Activated CD4-positive, CD25-positive, alpha-beta regulatory T cell treated with anti-CD3 and anti-CD28 coated beads, Interleukin-2, amount 50 U/mL, for 24 hours (primary cell): ENCODE measurements around the gene CTRB2.
A peak's percentile ranks its signal among the peaks of the same experiment; 100 is the strongest.
"Not testable (repeated sequence)": the region's sequence is repeated elsewhere in the genome, so short reads cannot be mapped to it uniquely, and the experiment has no call there.

Source experiments
- ATAC-seq, 2 donors: fragments of 150-1000 bp; cut with Tn5 transposase; one replicate each; pipeline ENCODE4 v1.10.0; 2021; ENCODE audit warnings: mild to moderate bottlenecking in 1 of 2, moderate library complexity in 1 of 2

Gene CTRB2

DNA sequence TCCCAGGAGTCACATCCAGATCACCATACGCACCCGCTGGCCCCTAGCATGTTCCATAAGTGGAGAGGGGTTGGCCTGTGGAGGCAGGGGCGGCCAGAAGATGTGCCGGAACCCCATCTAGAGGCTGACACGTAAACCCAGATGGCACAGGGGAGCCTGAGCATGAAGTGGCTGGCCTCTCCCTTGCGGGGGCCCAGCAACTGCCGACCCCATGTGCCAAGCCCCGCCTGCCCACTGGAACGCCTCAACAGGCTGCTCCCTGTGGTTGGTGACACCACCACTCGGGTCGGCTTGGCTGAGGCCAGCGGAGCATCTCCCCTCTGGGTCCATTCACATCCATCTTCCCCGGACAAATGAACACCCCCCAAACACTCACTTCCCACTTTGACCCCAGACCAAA is 35.0 kb upstream of the CTRB2 start:
- ATAC-seq: no peak

DNA sequence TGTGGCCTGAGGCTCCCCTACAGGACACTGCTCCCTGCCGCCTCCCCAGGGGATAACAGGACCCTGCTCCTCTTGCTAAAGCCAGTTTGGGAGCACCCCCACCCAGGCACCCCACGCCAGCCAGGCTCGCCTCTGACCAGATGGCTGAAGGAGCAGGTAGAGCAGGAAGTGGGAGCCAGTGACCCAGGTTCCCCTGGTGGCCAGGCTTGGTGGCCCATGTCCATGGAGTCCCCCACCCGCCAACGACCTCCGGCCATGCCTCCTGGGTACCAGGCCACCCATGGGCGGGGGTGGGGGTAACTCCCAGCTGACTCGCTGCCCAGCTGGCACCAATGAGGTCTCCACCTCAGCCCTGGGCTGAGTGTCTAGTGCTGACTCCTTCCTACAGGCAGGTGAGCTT is 34.5 kb upstream of the CTRB2 start:
- no peak for ATAC-seq

DNA sequence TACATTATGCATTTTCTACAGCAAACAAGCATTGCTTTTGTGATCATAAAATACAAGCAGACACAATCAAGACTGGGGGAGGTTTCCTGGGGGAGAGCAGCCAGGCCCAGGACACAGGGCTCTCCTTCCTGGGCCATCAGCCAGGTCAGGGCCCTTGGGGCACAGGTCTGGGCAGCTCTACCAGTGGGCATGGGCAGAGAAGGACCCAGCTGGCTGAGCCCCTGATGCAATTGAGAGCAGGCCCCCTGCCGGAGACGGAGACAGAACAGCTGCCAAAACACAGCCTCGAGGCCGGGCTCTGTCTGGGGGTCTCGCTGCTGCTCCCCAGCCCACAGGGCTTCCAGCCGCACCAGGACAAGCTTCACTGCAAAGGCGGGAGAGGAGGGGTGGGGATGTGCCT is 33.7 kb upstream of the CTRB2 start:
- not testable (repeated sequence) for ATAC-seq

- ATAC-seq: no peak
These were observed 32.7 kb upstream of the CTRB2 start for GRCh38 chr16:75239542-75240122.

GRCh38 chr16:75238853-75239541 is 32.0 kb upstream of the CTRB2 start:
- ATAC-seq: no peak

DNA sequence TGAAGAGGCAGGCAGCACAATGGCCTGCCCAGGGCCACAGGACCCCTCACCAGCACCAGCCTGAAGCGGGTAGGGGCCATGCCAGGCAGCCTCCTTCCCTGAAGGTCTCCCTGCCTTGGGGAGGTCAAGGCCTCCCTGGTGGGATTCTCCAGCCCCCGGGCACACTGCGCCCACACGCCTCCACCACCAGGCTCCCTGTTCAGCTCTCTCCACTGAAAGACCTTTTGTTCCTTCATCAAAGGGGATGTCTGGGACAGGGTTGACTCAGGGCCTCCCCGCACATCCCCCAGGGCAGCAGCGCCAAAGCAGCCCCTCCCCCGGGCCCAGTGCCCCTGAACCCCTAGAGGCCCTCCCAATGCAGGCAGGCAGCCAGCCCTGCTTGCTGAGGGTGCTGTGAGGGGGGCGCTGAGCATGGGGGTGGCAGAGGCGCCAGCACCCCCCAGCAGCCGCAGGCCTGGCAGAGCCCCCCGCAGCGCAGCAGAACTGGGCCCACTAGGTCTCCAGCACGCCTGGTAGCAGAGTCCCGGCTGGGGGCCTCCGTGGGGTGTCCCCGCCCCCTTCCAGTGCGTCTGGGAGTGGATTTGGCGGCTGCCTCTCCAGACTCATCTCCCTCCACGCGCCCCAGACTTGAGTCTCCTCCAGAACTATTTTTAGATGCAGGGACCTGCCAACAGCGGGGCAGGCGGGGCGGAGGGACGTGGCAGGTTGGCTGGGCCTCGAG is 31.3 kb upstream of the CTRB2 start:
- ATAC-seq: no peak

- ATAC-seq: no peak
These were observed 30.6 kb upstream of the CTRB2 start for GRCh38 chr16:75237398-75238131.

GRCh38 chr16:75236736-75237397 is 29.9 kb upstream of the CTRB2 start:
- ATAC-seq: no peak

GRCh38 chr16:75236232-75236631 is 29.3 kb upstream of the CTRB2 start:
- ATAC-seq: peak; percentile 34 to 64

DNA sequence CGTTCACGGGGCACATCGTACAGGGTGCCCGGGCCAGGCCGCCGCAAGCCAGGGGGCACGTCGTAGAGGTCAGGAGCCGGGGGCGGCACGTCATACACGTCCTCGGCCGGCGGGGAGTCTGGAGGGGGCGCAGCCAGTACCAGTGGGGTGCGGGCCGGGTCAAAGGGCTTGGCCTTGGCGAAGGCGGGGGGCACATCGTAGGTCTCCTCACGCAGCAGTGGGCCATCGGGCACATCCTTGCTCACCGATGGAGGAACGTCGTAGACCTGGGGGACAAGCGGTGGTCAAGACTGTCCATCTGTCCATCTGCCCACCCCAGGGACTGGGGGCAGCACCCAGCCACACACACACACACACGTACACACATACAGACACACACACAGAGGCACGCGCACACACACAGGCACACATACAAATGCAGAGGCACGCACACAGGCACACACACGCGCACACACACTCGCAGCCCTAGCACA is 28.8 kb upstream of the CTRB2 start:
- ATAC-seq: no peak

GRCh38 chr16:75234856-75235696 is 28.1 kb upstream of the CTRB2 start:
- ATAC-seq: no peak

DNA sequence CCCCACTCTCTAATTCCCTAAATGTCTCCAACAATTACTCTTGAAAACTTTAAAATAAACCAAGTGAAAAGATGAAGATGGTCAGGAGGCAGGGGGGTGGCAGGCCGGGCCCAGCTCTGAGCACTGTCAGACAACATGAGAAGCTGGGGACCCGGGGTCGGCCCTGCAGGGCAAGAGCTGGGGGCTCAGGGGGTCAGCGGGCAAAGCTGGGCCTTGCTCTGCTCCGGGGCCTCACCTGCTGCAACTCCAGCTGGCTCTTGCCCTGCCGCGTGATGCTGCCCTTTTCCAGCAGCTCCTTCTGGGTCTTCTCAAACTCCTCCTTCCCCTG is 26.6 kb upstream of the CTRB2 start:
- ATAC-seq: no peak

- no peak for ATAC-seq
These were observed 24.6 kb upstream of the CTRB2 start for GRCh38 chr16:75231570-75231969.

DNA sequence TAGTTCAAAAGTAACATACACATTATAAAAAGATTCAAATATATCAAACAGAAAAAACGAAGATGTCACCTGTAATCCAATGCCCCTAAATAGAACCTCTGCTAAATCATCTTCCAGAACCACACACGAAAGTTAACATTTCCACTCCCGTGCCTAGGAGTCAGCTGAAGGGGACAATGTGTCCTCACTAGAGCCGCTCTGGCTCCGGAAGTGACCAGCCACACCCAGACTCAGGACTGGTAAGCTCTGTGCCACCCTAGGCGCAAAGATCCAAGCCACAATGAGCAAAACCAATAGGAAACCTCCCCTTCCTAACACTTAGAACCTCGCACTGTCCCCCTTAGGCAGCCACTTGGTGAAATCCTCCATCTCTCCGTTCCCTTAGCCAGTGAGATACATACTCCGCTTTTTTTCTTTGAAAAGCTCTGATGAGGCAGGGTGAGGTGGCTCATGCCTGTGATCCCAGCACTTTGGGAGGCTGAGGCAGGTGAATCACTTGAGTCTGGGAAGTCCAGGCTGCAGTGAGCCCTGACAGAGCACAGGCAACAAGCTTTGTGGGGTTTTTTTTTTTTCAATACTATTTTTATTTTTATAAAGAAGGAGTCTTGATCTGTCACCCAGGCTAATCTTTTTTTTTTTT is 23.6 kb upstream of the CTRB2 start:
- ATAC-seq: no peak

DNA sequence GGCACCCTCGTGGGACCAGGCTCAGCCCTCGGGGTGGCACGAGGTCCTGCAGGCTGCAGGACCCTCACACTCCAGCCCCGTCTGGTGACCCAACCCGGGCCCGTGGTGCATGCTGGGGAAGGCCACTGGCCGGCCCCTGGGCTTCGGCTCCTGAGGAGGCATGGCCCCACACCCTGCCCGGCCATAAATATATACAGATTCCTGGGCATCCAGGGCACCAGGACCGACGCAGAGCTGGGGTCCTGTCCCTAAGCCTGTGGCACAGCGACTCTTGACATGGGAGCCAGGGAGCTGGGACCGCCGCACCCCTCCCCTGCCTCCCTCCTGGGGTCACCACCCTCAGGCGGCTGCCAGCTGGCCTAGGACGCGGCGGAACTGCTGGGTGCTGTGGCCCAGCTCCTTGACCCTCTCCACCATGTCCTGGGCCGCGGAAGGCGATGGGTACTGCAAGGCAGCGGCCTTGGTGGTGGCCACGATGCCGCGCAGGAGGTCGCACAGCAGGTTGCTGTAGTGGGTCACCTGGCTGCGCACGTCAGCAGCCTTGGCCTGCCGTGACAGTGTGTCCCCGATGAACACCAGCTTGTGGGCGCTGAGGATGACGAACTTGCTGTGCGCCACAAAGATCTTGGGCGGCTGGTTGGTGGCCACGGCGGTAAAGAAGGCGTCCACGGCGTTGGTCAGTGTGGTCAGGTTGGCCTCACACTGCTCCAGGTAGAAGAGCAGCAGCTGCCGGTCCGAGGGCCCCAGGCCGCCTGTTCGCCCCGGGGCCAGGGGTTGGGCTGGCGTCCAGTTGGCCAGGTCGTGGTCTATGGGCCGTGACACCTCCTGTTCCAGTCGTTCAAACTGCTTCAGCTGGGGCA is 22.4 kb upstream of the CTRB2 start:
- no peak for ATAC-seq

GRCh38 chr16:75228143-75228976 is 21.4 kb upstream of the CTRB2 start:
- no peak for ATAC-seq

- no peak for ATAC-seq
These were observed 20.6 kb upstream of the CTRB2 start for GRCh38 chr16:75227361-75228142.

DNA sequence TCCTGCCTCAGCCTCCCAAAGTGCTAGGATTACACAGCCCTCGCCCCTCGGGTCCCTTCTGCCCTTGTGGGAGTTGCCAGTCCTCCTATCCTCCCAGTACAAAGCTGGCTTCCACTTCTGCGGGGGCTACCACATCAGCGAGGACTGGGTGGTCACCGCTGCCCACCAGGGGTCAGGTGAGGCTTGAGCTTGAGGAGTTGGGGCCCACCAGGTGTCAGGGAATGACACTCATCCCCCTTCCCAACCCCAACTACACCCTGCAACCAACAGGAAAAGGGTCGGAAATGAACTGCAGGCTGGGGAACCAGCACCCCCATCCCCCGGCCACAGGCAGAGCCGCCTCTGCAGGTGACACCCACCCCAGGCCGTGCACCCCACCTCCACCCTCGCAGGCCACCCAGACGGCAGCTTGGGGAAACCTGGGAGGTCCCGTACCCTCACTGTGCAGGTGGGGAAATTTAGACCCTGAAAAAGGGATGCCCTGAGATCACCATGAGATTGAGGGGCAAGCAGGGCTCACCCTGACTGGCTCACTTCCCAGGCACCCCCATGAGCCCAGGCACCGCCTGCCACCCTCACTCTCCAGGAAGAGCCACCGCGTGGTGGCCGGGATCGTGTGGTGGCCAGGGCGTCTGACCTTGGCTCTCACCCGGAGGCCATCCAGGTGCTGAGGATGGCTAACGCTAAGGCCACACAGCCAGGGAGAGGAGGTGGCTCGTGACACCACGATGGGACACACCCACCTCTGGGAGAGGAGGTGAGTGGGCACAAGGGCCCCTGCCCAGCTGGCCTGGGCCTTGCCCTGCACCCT is 19.8 kb upstream of the CTRB2 start:
- no peak for ATAC-seq
